GM23338 (cell line): ENCODE measurements around the gene ENOX2. TPM values are rescaled to one million over a fixed set of nuclear protein-coding genes. Genes with fewer than 3 reads are reported as not detected.

ENCODE experiments used
- ATAC-seq: fragments of 200-7000 bp; cut with Tn5 transposase; 3 replicates; pipeline ENCODE4 v1.9.1; 2020
- DNase-seq: peaks from one replicate; pipeline ENCODE4 v3.0.0-alpha.2; 2015; ENCODE audit warnings: low spot score
- H2AFZ ChIP-seq: fragments of 200-600 bp; sonication (generic); 2 replicates; pipeline ENCODE4 v1.8.0; 2016; ENCODE audit warnings: antibody characterized with exemption, mild to moderate bottlenecking, moderate library complexity
- H3F3A ChIP-seq: fragments of 200-600 bp; sonication (generic); replicated peaks from 2 replicates; pipeline ENCODE4 v1.8.0; 2017; ENCODE audit warnings: antibody characterized with exemption, mixed run types, low read depth
- H3K27ac ChIP-seq: fragments of 200-600 bp; sonication (generic); 2 replicates; pipeline ENCODE4 v1.6.1; 2016; ENCODE audit warnings: low read depth
- H3K27me3 ChIP-seq: fragments of 200-600 bp; sonication (generic); 2 replicates; pipeline ENCODE4 v1.8.0; 2016; ENCODE audit warnings: mild to moderate bottlenecking, mixed run types, moderate library complexity; ENCODE audit not compliant: insufficient read depth
- H3K36me3 ChIP-seq: fragments of 200-600 bp; sonication (generic); 2 replicates; pipeline ENCODE4 v1.8.0; 2016; ENCODE audit warnings: mild to moderate bottlenecking; ENCODE audit not compliant: insufficient read depth
- H3K4me1 ChIP-seq: fragments of 200-600 bp; sonication (generic); 2 replicates; pipeline ENCODE4 v1.8.0; 2016; ENCODE audit warnings: mild to moderate bottlenecking, moderate library complexity; ENCODE audit not compliant: insufficient read depth
- H3K4me2 ChIP-seq: fragments of 200-600 bp; sonication (generic); 2 replicates; pipeline ENCODE4 v1.7.1; 2017; ENCODE audit warnings: mixed run types
- H3K4me3 ChIP-seq: fragments of 200-600 bp; sonication (generic); 2 replicates; pipeline ENCODE4 v1.6.1; 2016; ENCODE audit warnings: mixed run types
- H3K79me2 ChIP-seq: fragments of 200-600 bp; sonication (generic); replicated peaks from 2 replicates; pipeline ENCODE4 v1.8.0; 2017; ENCODE audit warnings: mild to moderate bottlenecking; ENCODE audit not compliant: insufficient read depth
- H3K9me2 ChIP-seq: fragments of 200-600 bp; sonication (generic); 2 replicates; pipeline ENCODE4 v1.8.0; 2017; ENCODE audit not compliant: insufficient read depth
- H4K20me1 ChIP-seq: fragments of 200-600 bp; sonication (generic); replicated peaks from 2 replicates; pipeline ENCODE4 v1.8.0; 2017; ENCODE audit warnings: mild to moderate bottlenecking; ENCODE audit not compliant: insufficient read depth
- H3K27ac Mint-ChIP-seq: 2 replicates; pipeline ENCODE4 v1.8.0; 2020; ENCODE audit warnings: inconsistent platforms, mild to moderate bottlenecking, moderate library complexity, mixed read lengths
- H3K27me3 Mint-ChIP-seq: 3 replicates; pipeline ENCODE4 v1.8.0; 2022; ENCODE audit warnings: low read depth, mild to moderate bottlenecking, moderate library complexity, mixed read lengths, inconsistent platforms; ENCODE audit not compliant: insufficient read depth, poor library complexity
- H3K36me3 Mint-ChIP-seq: 3 replicates; pipeline ENCODE4 v1.8.0; 2021; ENCODE audit warnings: low read depth, mild to moderate bottlenecking, inconsistent platforms, moderate library complexity, mixed read lengths
- H3K4me1 Mint-ChIP-seq: 3 replicates; pipeline ENCODE4 v1.8.0; 2020; ENCODE audit warnings: mild to moderate bottlenecking, inconsistent platforms, mixed read lengths
- H3K4me3 Mint-ChIP-seq: 3 replicates; pipeline ENCODE4 v1.8.0; 2021; ENCODE audit warnings: moderate library complexity, mild to moderate bottlenecking, inconsistent platforms, mixed read lengths
- H3K9me3 Mint-ChIP-seq: 3 replicates; pipeline ENCODE4 v1.8.0; 2020; ENCODE audit warnings: moderate library complexity, mild to moderate bottlenecking, inconsistent platforms, mixed read lengths
- CREB1 ChIP-seq: fragments of 250-450 bp; sonication (Bioruptor Pico); IDR thresholded peaks from 2 replicates; pipeline ENCODE4 v1.5.0; 2020; ENCODE audit warnings: low read depth, mild to moderate bottlenecking, moderate library complexity
- CTCF ChIP-seq, 2 experiments: fragments of 200-600 bp in 1 of 2; sonication (generic) in 1 of 2; conservative IDR thresholded peaks; 2 replicates each; pipeline versions ENCODE4 v1.5.1 to v1.6.1; 2016 to 2017; ENCODE audit warnings: antibody characterized with exemption in 2 of 2, low read depth in 2 of 2, mild to moderate bottlenecking in 2 of 2, moderate library complexity in 1 of 2
- ETS1 ChIP-seq: IDR thresholded peaks from 2 replicates; pipeline ENCODE4 v1.6.1; 2016; ENCODE audit warnings: antibody characterized with exemption
- EZH2 ChIP-seq: fragments of 200-600 bp; sonication (generic); IDR thresholded peaks from one replicate; pipeline ENCODE4 v1.8.0; 2017; ENCODE audit warnings: antibody characterized with exemption, mild to moderate bottlenecking, low read depth; ENCODE audit not compliant: unreplicated experiment
- EZH2phosphoT487 ChIP-seq: fragments of 200-600 bp; sonication (generic); IDR thresholded peaks from one replicate; pipeline ENCODE4 v1.8.1; 2018; ENCODE audit warnings: antibody characterized with exemption; ENCODE audit not compliant: unreplicated experiment
- JUNB ChIP-seq: IDR thresholded peaks from one replicate; pipeline ENCODE4 v1.6.1; 2016; ENCODE audit warnings: antibody characterized with exemption; ENCODE audit not compliant: unreplicated experiment
- NANOG ChIP-seq: IDR thresholded peaks from 2 replicates; pipeline ENCODE4 v1.6.1; 2016; ENCODE audit warnings: antibody characterized with exemption, borderline replicate concordance
- POLR2AphosphoS5 ChIP-seq: IDR thresholded peaks from 2 replicates; pipeline ENCODE4 v1.6.1; 2016; ENCODE audit warnings: antibody characterized with exemption, low read depth
- REST ChIP-seq: IDR thresholded peaks from one replicate; pipeline ENCODE4 v1.6.1; 2018; ENCODE audit warnings: antibody characterized with exemption; ENCODE audit not compliant: unreplicated experiment
- STAT1 ChIP-seq: IDR thresholded peaks from one replicate; pipeline ENCODE4 v1.6.1; 2016; ENCODE audit warnings: antibody characterized with exemption; ENCODE audit not compliant: unreplicated experiment
- ZNF114 ChIP-seq: fragments of 250-450 bp; sonication (Bioruptor Pico); IDR thresholded peaks from 2 replicates; pipeline ENCODE4 v1.5.0; 2020; ENCODE audit warnings: mild to moderate bottlenecking, moderate library complexity
- ZNF331 ChIP-seq: fragments of 250-450 bp; sonication (Bioruptor Pico); IDR thresholded peaks from 2 replicates; pipeline ENCODE4 v1.5.0; 2020; ENCODE audit warnings: low read depth, mild to moderate bottlenecking, moderate library complexity
- polyA plus RNA-seq: library from polyadenylated mRNA; unstranded; fragments of >200 nt; fragmentation: Nextera tagmentation; extraction: Ambion mirVana; gene quantifications from 2 replicates; pipeline ENCODE4 v1.2.1, GENCODE V29; 2016
- total RNA-seq: library from RNA; depleted of rRNA; stranded (reverse); fragments of >200 nt; shearing (Covaris generic); gene quantifications from 2 replicates; pipeline ENCODE4 v1.2.3, GENCODE V29; 2014

Gene ENOX2
- total and polyA plus RNA-seq, 2 experiments from 2014 or later = 9.6 to 11.2 TPM

DNA sequence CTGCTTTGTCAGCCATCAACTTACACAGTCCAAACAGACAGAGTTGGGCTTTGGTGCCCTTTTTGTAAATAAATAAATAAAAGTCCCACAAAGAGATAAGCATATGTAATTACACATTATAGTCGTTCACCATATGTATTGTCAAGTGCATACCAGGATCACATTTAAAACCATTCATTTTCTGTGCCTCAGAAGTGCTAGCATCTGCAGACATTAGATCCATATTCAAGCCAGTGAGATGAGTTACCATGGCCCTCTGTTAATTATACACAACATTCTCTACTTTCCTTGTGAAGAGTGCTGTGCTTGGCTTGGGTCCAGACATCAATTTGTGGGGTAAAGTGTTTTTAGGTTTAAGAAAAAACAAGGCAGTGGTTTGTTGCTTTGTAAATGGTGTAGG is 76.8 kb downstream of the ENOX2 start (continued):
- TF ChIP-seq REST (no peak), POLR2AphosphoS5 (no peak), NANOG (no peak), CREB1 (CRISPR knock-in tag) (no peak), CTCF (conservative IDR thresholded peaks at IDR 0.05; ENCODE audit: low read depth in 2 of 2) (no peak), ZNF114 (CRISPR knock-in tag) (no peak), EZH2phosphoT487 (no peak), JUNB (no peak), ETS1 (no peak), EZH2 (no peak), STAT1 (no peak)

DNA sequence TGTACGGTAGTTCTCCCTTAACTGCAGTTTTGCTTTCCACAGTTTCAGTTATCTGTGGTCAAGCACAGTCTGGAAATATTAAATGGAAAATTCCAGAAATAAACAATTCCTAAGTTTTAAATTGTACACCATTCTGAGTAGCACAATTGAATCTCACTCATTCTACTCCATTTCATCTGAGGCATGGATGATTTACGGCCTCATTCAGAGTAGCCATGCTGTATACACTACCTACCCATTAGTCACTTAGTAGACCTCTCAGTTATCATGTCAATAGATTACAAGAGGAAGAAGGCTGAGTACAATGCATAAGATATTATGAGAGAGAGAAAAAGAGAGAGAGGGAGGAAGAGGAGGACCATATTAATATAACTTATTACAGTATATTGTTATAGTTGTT is 77.5 kb downstream of the ENOX2 start:
- Histone ChIP-seq H3K27ac (no peak overlapping the region), H3F3A (no peaks in the 10 kb centered on the region), H3K4me3 (no peak overlapping the region), H3K79me2 (no peaks in the 10 kb centered on the region), H3K36me3 (no peaks in the 10 kb centered on the region), H2AFZ (no peak overlapping the region), H3K9me2 (no peaks in the 10 kb centered on the region), H3K4me1 (no peaks in the 10 kb centered on the region), H3K4me2 (no peak overlapping the region), H4K20me1 (no peaks in the 10 kb centered on the region), H3K27me3 (no peaks in the 10 kb centered on the region)
- Mint-ChIP-seq H3K27ac (no peak overlapping the region), H3K36me3 (peaks cover 2% of the 10 kb centered on the region; the same call in 1 of the 3 replicates), H3K4me3 (no peak overlapping the region), H3K4me1 (peaks cover 4% of the 10 kb centered on the region; the same call in 2 of the 3 replicates), H3K9me3 (no peaks in the 10 kb centered on the region), H3K27me3 (peaks cover under 1% of the 10 kb centered on the region)
- no peak for DNase-seq
- no peak for ATAC-seq
- TF ChIP-seq CTCF (conservative IDR thresholded peaks at IDR 0.05; ENCODE audit: low read depth in 2 of 2) (no peak), ZNF114 (CRISPR knock-in tag) (no peak), EZH2 (no peak), STAT1 (no peak), ZNF331 (CRISPR knock-in tag) (no peak), POLR2AphosphoS5 (no peak), EZH2phosphoT487 (no peak), JUNB (no peak)
